Measurements from ENCODE around the gene TMEM138. TPM values are rescaled to one million over a fixed set of nuclear protein-coding genes. Genes with fewer than 3 reads are reported as not detected.

Gene TMEM138
- total and polyA plus RNA-seq, 2 of the 13 experiments (the other 11 are each of a cell fraction or from before 2014, with no cell fraction given) = 43.5 to 61.0 TPM

DNA sequence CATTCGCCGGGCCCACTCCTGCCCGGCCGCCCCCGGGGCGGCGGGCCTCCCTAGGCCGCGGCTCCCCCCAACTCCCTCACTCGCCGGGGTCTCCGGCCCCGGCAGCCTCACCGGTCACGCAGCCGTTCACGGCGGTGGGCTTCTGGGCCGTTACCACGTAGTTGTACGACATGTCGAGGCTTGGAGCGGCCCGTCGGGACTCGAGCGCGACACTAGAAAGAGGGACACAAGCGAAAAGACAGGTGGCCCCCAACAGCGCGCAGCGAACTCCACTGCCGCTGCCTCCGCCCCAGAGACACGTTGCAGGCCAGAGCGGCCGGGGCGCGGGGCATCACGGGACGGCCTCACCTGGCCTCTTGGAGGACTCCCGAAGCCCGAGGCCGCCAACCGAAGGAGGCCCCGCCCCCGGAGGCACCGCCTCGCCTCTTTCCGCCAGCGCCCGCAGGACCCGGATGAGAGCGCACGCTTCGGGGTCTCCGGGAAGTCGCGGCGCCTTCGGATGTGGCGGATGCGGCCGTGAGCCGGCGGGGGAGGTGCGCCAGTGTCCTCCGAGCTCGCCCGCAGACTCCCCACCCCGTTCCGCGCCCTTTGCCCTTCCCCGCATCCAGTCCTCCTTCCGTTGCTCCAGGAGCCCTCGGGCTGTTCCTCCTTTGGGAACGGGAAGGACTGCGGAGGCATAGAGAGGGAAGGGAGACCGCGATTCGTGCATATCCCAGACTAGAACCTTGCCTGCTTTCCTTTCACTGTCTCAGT is 29.2 kb upstream of the TMEM138 start, which contains the start of the genes DDB1 and TKFC (continued):
- TF ChIP-seq ZNF652 (CRISPR knock-in tag; IDR thresholded peaks at IDR 0.05; ENCODE audit: borderline replicate concordance, low read depth) (peak; percentile 46; the same call in 1 of the 2 replicates), TERF1 (CRISPR knock-in tag; IDR thresholded peaks at IDR 0.05) (no peak), ERF (CRISPR knock-in tag; IDR thresholded peaks at IDR 0.05) (0 out of 2 replicates have a peak, but pooled peaks have one; percentile 65), KDM3A (CRISPR knock-in tag; IDR thresholded peaks at IDR 0.05; ENCODE audit: low read depth) (no peak; the same call in none of the 2 replicates), ATM (IDR thresholded peaks at IDR 0.05; ENCODE audit: borderline replicate concordance) (no peak), HES4 (CRISPR knock-in tag; IDR thresholded peaks at IDR 0.05; ENCODE audit: borderline replicate concordance) (peak; percentile 78), ZMYM3 (CRISPR knock-in tag; IDR thresholded peaks at IDR 0.05) (no peak), RBM39 (IDR thresholded peaks at IDR 0.05; ENCODE audit: low read depth, low read length, poor library complexity, severe bottlenecking) (peak; percentile 94), ZNF331 (CRISPR knock-in tag; IDR thresholded peaks at IDR 0.05) (peak; percentile 76), EED (CRISPR knock-in tag; IDR thresholded peaks at IDR 0.05) (no peak)
- TF ChIP-seq, protein P1, sequence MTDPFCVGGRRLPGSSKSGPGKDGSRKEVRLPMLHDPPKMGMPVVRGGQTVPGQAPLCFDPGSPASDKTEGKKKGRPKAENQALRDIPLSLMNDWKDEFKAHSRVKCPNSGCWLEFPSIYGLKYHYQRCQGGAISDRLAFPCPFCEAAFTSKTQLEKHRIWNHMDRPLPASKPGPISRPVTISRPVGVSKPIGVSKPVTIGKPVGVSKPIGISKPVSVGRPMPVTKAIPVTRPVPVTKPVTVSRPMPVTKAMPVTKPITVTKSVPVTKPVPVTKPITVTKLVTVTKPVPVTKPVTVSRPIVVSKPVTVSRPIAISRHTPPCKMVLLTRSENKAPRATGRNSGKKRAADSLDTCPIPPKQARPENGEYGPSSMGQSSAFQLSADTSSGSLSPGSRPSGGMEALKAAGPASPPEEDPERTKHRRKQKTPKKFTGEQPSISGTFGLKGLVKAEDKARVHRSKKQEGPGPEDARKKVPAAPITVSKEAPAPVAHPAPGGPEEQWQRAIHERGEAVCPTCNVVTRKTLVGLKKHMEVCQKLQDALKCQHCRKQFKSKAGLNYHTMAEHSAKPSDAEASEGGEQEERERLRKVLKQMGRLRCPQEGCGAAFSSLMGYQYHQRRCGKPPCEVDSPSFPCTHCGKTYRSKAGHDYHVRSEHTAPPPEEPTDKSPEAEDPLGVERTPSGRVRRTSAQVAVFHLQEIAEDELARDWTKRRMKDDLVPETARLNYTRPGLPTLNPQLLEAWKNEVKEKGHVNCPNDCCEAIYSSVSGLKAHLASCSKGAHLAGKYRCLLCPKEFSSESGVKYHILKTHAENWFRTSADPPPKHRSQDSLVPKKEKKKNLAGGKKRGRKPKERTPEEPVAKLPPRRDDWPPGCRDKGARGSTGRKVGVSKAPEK (CRISPR knock-in tag; IDR thresholded peaks at IDR 0.05; ENCODE audit: borderline replicate concordance) = no peak
